Measurements from ENCODE around the gene CHST7.

GRCh38 chrX:46626566-46626965 is 53.0 kb downstream of the CHST7 start:
- TF ChIP-seq CTCF (IDR thresholded peaks at IDR 0.05) = no peak
- TF ChIP-seq ZFX (IDR thresholded peaks at IDR 0.05; ENCODE audit: borderline replicate concordance) = no peak
